GM21786 (cell line): ENCODE measurements around the gene DNAJC5.

Experiments
- ATAC-seq: cut with Tn5 transposase; IDR thresholded peaks from one replicate; pipeline ENCODE4 v1.9.1; 2021; ENCODE audit not compliant: unreplicated experiment

Gene DNAJC5

GRCh38 chr20:63883201-63883593, 11.7 kb upstream of the DNAJC5 start:
- ATAC-seq, result no peak

- ATAC-seq, result no peak
Measured at GRCh38 chr20:63884506-63885263, 10.2 kb upstream of the DNAJC5 start.

GRCh38 chr20:63885264-63886053, 9.5 kb upstream of the DNAJC5 start:
- ATAC-seq, result no peak

- no peak for ATAC-seq
Measured at GRCh38 chr20:63886054-63886419, 8.9 kb upstream of the DNAJC5 start.

GRCh38 chr20:63886921-63887320, 8.0 kb upstream of the DNAJC5 start:
- ATAC-seq, result no peak

- no peak for ATAC-seq
Measured at GRCh38 chr20:63889241-63890200, 5.4 kb upstream of the DNAJC5 start.

- no peak for ATAC-seq
Measured at GRCh38 chr20:63890201-63890576, 4.7 kb upstream of the DNAJC5 start.

GRCh38 chr20:63890616-63891015, 4.3 kb upstream of the DNAJC5 start:
- no peak for ATAC-seq

GRCh38 chr20:63891061-63892002, 3.6 kb upstream of the DNAJC5 start:
- ATAC-seq, result no peak

GRCh38 chr20:63892402-63892801, 2.5 kb upstream of the DNAJC5 start:
- ATAC-seq, result no peak

- no peak for ATAC-seq
Measured at GRCh38 chr20:63893999-63894357, 948 bp upstream of the DNAJC5 start.

- ATAC-seq, result no peak
Measured at GRCh38 chr20:63895202-63895951, 451 bp downstream of the DNAJC5 start.

GRCh38 chr20:63895952-63896263, 982 bp downstream of the DNAJC5 start:
- no peak for ATAC-seq

- no peak for ATAC-seq
Measured at GRCh38 chr20:63896264-63897105, 1.6 kb downstream of the DNAJC5 start.

- ATAC-seq, result no peak
Measured at GRCh38 chr20:63897978-63898561, 3.1 kb downstream of the DNAJC5 start.

- no peak for ATAC-seq
Measured at GRCh38 chr20:63898882-63899558, 4.1 kb downstream of the DNAJC5 start.

- ATAC-seq, result no peak
Measured at GRCh38 chr20:63900413-63900812, 5.5 kb downstream of the DNAJC5 start.
